ENCODE data around the gene GNRH2.
"Not testable (repeated sequence)": the region's sequence is repeated elsewhere in the genome, so short reads cannot be mapped to it uniquely, and the experiment has no call there.

The GNRH2 gene

DNA sequence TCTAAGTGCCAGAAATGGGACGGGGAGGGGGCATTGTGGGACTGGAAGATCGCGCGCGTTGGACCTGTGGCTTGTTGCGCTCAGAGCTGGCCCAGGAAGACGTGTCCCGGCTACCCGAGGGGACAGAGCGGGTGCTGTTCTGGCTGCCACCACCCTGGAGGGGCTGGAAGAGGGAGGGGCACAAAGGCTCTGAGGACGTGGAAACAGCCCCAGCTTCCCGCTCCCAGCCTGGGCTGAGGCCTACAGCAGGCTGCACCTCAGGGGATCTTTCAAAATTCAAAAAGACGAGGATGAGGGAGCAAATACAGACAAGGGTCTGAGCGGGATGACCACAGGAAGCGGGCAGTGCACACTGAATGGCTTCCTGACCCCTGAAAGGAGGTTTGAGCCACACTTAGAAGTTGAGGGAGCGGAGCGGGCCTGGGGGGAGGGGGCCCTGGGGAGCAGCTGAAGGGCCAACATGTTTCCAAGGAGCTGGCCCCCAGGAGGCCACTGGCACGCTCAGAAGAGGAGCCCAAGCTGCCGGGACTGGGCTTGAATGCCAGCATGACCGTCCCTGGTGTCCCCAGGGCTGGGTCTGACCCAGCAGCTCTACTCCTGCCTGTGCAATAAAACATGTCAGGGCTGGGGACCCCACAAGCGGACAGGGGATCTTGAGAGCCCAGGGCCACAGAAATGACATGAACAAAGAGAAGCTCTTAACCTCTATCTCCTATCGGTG is 29.3 kb downstream of the GNRH2 start:
- no peak for DNase-seq (ENCODE audit: low read depth in 1 of 2, low spot score in 1 of 2)

DNA sequence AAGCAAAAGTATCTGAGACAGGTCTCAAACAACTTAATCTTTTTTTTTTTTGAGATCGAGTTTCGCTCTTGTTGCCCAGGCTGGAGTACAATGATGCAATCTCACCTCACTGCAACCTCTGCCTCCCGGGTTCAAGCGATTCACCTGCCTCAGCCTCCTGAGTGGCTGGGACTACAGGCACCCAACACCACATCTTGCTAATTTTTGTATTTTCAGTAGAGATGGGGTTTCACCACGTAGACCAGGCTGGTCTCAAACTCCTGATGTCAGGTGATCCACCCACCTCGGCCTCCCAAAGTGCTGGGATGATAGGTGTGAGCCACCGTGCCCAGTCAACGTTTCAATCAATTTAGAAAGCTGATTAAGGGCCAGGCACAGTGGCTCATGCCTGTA is 29.8 kb downstream of the GNRH2 start:
- DNase-seq (ENCODE audit: low read depth in 1 of 2, low spot score in 1 of 2) = not testable (repeated sequence)

DNA sequence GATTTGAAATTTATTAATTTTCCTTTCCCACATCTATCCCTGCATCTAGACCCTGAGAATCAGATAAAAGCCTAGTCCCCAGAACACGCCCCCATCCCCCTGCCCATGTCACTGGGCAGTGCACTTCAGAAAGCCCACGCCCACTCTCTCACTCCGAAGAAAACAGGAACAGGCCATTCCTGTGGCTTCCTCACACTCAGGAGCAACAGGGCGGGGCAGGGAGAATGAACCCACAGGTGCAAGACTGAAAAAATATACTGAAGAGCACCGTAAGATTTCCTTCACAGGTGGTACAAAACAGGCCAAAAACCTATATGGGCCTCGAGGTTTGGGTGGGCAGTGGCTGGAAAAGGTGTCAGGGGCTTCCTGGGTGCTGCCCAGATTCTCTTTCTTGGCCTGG is 31.4 kb downstream of the GNRH2 start:
- no peak for DNase-seq (ENCODE audit: low read depth in 1 of 2, low spot score in 1 of 2)

DNA sequence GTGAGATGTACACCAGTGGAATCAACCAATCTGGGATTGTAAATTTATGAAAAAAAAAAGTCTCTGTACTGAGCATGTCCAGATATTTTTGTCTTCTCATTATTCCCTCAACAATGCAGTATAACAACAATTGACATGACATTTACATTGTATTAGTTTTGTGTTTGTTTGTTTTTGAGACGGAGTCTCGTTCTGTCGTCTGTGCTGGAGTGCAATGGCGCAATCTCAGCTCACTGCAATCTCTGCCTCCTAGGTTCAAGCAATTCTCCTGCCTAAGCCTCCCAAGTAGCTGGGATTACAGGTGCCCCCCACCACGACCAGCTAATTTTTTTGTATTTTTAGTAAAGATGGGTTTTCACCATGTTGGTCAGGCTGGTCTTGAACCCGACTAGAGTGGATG is 31.9 kb downstream of the GNRH2 start:
- DNase-seq (ENCODE audit: low read depth in 1 of 2, low spot score in 1 of 2) = not testable (repeated sequence)

DNA sequence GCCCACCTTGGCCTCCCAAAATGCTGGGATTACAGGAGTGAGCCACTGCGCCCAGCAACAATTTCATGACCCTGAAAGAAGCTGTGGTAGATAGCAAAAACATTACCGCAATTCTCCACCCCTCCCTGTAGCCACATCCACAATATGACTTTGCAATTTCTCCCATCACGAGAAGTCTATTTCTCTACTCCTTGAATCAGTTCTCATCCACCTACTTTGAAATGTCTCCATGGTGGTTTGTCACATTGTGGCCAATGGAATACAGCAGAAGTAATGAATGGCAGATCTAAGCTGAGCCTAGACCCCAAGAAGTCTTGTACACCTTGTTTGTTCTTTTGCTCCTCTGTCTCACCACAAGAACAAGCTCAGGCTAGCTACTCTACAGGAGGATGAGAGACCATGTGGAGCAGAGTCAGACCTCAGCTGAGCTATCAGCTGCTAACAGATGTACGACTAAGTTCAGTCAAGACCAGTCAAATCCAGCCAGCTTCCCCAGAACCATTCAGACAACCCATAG is 34.3 kb downstream of the GNRH2 start:
- no peak for DNase-seq (ENCODE audit: low read depth in 1 of 2, low spot score in 1 of 2)

DNA sequence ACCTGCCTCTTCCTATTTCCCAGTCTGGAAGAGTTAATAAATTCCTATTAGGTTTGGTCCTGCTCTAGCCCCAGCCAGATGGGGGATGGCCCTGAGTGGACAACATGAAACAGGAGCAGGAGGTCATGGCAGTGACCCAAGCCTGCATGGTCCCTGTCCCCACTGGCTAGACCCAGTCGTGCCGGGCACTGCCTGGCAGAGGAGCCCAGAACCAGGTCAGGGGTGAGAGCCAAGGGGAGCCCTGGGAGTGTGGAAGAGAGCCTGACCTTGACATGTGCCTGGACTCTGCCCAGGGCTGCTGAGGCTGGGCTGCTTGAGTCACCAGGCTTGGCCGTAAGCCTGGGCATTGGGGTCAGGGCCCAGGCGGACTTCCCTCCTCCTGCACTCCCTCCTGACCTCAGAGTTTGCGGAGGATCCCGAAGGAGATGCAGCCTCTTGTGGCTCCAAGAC is 37.5 kb downstream of the GNRH2 start:
- DNase-seq (ENCODE audit: low read depth in 1 of 2, low spot score in 1 of 2) = no peak

DNA sequence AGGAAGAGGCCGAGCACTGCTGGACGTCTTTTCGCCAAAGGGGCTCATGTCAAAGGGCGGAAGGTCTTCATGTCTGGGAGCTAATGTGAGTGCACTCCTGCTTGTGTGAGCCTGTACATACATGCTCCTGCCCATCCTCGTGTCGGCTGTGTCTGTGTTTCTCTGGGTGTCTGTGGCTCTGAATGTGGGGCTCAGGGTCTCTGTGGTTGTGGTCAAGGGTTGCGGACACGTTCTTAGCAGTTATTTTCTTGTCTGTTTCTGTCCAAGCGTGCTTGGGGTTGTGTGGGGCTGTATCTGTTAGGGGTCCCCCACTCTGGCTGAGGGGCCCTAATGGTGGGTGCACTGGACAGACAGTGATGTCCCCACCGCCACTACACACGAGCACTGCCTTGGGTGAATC is 38.2 kb downstream of the GNRH2 start:
- DNase-seq (ENCODE audit: low read depth in 1 of 2, low spot score in 1 of 2) = no peak

DNA sequence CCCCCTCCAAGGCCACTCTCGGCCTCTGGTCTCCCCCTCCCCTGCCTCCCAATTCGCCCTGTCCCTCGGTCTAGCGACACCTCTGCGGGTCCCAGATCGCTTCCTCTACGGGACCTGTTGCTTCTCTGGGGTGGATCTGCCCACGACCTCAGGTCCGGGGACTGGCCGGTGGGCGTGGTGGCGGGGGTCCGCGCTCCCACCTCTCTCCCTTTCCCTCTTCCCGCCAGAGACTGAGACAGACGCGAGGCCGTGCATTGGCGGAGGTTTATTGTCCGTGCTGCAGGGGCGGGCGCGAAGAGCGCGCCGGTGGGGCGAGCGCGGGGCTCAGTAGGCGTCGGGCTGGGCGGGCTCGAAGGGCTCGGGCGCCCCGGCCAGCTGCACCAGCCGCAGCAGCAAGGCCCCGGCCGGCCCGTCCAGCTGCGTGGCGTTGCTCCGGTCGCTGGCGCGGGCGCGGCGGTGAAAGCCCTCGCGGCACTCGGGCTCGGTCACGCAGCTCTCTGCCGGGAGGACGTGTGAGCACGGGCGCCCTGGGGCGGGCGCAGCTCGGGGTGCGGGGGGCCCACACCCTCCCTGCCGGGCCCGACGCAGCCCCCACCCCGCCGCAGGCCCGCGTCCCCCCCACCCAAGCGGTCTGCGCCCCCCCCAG is 39.0 kb downstream of the GNRH2 start:
- DNase-seq (ENCODE audit: low read depth in 1 of 2, low spot score in 1 of 2) = no peak

DNA sequence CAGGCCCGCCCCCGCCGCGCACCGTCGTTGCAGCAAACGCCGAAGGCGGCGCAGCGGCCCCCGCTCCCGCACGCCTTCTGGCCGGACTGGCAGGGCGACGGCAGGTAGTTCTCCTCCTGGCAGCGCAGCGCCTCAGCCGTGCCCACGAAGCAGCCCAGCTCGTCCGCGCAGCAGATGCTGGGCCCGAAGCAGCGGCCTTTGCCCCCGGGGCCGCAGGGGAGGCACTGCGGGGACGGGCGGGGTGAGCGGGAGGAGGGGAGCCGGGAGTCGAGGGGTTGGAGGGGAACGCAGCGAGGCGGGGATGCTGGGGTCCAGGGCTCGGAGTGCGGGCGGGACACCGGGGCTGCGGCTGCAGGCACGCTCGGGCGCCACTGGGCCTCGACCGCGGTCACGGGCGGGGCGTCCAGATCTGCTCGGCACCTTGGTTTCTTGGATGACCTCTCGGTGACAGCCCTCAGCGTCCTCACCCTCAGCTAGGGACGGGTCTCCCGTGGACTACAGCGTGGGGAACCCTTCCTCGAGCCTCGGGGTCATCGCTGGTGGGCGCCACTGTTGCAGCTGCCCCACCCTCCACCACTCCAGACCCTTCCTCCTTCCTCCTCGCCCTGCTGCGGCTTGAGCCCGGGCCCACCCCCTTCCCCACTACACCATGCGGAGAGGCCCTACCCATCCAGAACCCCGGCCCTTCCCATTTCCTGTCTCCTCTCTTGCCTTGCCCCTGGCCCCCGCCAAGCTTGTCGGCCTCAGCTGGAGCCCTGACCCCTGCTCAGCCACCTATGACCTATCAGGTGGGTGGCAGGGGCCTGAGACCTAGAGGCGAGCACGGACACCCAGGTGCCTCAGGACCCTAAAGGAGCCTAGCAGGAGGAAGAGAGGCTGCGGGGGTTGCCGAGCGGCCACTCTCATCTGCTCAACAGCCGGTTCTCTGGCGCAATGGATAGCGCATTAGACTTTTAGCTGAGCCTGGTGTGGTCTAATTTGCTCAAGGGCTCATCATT is 39.8 kb downstream of the GNRH2 start:
- no peak for DNase-seq (ENCODE audit: low read depth in 1 of 2, low spot score in 1 of 2)

DNA sequence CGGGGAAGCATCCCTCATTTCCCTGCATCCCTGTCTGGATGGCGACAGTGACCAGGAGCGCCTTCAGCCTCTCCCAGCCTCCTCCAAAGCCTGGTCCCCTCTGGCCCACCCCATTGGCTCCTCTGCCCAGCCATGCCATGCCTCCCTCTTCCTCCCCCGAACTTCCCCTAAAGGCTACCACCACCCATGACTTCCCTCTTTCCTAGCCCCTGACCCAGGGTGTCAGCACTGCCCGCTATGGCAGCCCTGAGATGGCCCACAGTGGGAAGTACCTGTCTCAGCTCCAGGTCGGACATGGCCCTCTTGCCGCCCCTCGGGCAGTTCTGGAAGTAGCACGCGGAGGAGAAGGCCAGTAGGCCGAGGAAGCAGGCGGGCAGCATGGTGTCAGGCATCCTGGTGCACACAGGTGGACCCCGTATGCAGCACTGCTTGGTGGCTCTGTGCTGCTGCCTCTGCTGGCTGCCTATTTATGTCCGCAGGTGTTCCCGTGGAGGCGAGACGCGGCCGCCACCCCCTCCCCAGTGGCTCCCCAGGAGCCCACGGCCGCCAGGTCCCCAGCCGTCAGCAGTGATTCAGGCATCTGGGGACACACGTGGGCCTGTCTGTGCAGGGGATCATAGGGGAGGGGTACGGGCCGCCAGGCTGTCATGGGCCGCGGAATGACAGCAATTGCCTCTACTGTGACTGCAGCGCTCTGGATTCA is 41.0 kb downstream of the GNRH2 start, which contains the start of gene AVP:
Gene AVP (minus strand): TSS at position 442 of the 703 bp plus-strand sequence. CDS start 50 bp downstream, at position 392.
- DNase-seq (ENCODE audit: low read depth in 1 of 2, low spot score in 1 of 2) = no peak

DNA sequence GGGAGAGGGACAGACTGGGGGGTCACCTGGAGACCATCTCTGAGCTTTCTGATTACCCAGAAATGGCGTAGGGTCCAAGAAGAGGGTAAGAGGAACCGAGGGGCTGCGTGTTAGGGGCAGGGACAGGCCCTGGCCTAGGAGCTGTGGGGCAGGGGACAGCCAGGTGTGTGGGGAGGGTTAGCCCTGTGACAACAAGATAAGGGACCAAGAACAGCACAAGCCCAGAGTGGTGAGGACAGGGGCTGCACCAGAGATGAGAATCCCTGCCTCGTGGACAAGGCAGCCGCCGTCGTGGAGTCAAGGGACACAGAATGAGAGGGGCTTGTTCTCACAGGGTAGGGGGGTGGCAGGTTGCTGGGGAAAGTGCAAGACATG is 41.6 kb downstream of the GNRH2 start:
- no peak for DNase-seq (ENCODE audit: low read depth in 1 of 2, low spot score in 1 of 2)

DNA sequence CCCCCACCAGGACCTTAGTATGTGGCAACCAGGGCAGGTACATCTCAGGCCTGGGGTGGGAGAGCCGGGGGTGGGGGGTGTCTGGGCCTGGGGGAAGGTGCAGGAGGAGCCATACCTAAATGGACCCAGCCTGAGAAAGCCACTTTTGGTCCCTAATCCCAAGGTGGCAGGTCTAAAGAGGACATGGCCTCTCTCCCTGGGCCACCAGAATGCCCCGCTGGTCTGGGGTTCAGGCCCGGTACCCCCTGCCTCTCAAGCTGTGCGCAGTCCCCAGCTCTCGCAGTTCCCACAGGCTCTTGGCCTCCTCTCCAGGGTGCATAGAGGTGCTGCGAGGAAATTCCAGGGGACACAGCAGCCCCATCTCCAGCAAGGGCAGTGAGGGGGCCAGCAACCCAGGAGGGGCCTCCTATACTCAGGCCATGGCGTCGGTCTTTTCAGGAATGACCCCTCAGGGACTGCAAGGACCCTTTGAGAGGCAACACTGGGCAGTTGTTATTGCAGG is 42.2 kb downstream of the GNRH2 start:
- no peak for DNase-seq (ENCODE audit: low read depth in 1 of 2, low spot score in 1 of 2)

DNA sequence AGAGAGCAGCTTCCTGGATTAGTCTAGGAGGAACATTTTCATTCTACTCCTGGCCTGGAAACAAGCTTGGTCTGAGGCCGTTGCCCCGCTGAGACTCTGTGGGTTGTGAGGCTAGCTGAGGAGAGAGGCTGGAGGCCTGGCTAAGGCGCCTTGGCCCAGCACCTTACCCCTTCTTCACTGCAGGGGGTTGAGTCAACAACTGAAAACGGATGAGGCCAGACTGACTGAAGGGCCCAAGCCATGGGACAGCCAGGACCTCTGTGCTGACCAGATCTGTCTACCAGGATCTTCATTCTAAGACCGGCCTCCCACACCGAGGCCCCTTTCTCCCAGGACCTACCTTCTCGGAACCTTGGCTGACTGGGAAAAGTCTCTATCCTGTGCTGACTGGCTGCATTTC is 44.6 kb downstream of the GNRH2 start:
- no peak for DNase-seq (ENCODE audit: low read depth in 1 of 2, low spot score in 1 of 2)

DNA sequence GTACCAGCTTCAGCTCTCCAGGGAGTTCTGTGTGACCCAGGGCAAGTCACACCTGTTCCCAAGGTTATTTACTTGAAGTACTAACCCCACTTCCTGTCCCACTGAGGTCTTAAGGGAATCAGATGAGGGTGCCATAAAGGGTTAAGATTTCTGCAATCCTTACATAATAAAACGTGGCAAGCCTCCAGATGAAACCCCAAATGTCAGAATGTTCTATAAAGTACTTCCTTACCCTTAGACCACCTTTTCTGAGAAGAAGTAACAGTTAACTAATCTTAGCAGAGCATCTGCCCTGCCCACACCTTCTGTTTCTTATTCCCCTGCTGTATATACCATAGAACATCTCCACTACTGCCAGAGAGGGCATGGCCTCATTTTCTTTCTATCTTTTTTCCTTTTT is 47.1 kb downstream of the GNRH2 start:
- DNase-seq (ENCODE audit: low read depth in 1 of 2, low spot score in 1 of 2) = no peak

DNA sequence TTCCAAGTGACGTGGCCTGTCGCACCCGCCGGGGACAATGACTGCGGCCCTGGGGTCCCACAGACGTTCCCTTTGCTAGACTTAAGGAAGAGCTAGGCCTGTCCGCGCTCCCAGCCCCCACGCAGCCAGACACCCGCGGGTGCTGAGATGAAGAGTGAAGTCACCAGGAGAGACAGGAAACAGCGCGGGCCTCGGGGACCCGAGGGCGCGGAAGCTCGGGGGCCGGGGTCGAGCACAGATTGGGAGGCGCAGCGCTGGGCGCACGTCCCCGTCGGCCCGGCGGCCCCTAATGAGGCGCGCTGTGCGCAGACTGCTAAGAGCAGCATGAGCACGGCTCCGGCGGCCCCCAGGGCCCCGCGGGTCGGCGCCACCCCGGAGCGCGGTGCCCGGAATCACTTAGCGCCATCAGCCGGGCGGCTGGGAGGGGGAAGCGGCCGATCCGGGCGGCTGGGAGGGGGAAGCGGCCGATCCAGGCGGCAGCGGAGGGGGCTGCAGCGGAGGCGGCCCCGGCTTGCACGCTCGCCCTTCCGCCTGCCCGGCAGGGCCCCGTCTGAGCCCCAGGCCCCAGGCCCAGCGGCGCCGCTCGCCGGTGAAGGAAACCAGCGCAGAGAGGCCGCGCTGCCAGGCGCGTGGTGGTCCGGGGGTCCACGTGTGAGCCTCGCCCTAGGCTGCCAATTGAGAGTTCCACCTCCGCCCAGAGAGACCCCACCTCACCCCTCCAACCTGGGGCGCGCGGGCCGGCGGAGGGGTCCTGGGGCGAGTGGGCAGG is 49.4 kb downstream of the GNRH2 start:
- peak in 1 of 2 donors; percentile 41 for DNase-seq (ENCODE audit: low read depth in 1 of 2, low spot score in 1 of 2)

DNA sequence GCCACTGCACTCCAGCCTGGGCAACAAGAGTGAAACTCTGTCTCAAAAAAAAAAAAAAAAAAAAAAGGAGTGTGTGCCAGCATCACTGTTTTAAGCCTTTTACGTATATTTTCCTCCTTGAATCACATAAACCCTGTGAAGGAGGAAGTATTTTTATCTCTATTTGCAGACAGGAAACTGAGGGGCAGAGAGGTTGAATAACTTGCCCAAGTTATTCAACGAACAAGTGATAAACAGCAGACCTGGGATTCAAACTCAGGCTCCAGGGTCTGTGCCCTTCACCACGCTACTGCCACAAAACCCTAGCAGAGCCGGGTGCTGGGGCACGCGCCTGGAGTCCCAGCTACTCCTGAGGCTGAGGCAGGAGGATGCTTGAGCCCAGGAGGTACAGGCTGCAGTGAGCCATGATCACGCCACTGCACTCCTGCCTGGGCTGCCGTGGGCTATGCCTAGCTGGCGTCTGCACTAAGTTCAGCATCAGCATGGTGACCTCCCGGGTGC is 50.5 kb downstream of the GNRH2 start:
- DNase-seq (ENCODE audit: low read depth in 1 of 2, low spot score in 1 of 2) = no peak

DNA sequence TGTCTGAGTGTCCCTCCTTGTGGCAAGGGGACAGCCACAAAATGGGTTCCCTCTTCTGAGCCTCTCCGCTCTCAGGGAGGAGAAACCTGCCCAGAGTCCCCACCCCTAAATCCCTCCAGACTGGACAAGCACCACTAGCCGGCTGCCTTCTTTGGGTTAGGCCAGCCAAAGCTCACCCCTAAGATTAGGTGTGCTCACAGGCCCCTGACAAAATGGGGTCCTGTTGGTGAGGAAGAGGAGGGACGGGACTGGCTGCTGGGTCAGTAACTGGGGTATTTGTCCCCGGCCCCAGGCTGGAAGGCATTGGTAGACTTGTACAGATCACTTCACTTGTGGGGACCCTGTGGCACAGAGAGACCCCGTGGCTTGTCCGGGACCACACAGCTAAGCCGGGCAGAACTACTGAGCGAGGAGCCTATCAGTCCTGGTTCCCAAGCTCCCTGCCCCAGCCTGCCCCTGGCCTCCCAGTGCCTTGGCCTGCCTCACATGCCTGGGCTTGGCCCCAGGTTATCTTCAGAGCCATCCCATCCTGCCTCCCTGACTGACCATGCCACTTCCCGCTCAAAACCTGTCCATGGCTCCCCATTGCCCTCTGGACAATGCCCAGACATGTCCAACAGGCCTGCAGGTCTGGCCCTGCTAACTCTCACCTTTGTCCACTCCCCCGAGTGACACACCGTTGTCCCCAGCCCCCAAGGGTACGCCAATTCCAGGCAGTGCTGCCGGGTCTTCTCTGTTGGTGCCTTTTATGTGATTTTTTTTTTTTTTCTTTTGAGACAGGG is 51.6 kb downstream of the GNRH2 start:
- DNase-seq (ENCODE audit: low read depth in 1 of 2, low spot score in 1 of 2) = no peak

Measured in stimulated activated CD4-positive, alpha-beta T cell treated with anti-CD3 and anti-CD28 coated beads, Interleukin-15, amount 100 ng/mL, for 1 hour (primary cell).